OCI-LY7 (cell line): ENCODE measurements around the gene DNPH1. TPM values are rescaled to one million over a fixed set of nuclear protein-coding genes. Genes with fewer than 3 reads are reported as not detected.

Experiments
- BruUV-seq: library from RNA; stranded (reverse); fragments of 400-500 nt; replicated peaks from 2 replicates; lab custom pipeline; 2021; lab: Mats Ljungman, UMichigan
- CTCF ChIA-PET: fragments of 300-600 bp; sonication (Branson Sonifier 250); formaldehyde crosslinking; loops from one replicate; lab custom pipeline; 2022; ENCODE audit warnings: antibody characterized with exemption; ENCODE audit not compliant: unreplicated experiment; lab: Charles Lee
- POLR2A ChIA-PET: fragments of 300-600 bp; sonication (Branson Sonifier 250); formaldehyde crosslinking; loops from one replicate; lab custom pipeline; 2022; ENCODE audit warnings: antibody characterized with exemption; lab: Charles Lee
- DNase-seq: peaks from one replicate; pipeline ENCODE4 v3.0.0-alpha.2; 2015; ENCODE audit warnings: low spot score
- H2AFZ ChIP-seq: fragments of 200-600 bp; sonication (generic), shearing (Covaris generic); 2 replicates; pipeline ENCODE4 v1.6.1; 2014; ENCODE audit warnings: mild to moderate bottlenecking, antibody characterized with exemption, low read length, moderate library complexity
- H3K27ac ChIP-seq: fragments of 200-600 bp; sonication (generic); 2 replicates; pipeline ENCODE4 v1.5.1; 2014; ENCODE audit warnings: mixed run types, low read depth, mild to moderate bottlenecking, moderate library complexity, low read length, inconsistent platforms; ENCODE audit not compliant: poor library complexity, severe bottlenecking
- H3K36me3 ChIP-seq: fragments of 200-600 bp; sonication (generic); 2 replicates; pipeline ENCODE4 v1.6.1; 2014; ENCODE audit warnings: mild to moderate bottlenecking, antibody characterized with exemption, low read length, moderate library complexity, mixed read lengths; ENCODE audit not compliant: insufficient read depth
- H3K4me1 ChIP-seq: fragments of 200-600 bp; sonication (generic); 2 replicates; pipeline ENCODE4 v1.5.1; 2014; ENCODE audit warnings: mild to moderate bottlenecking, low read length; ENCODE audit not compliant: insufficient read depth, poor library complexity, severe bottlenecking
- H3K4me2 ChIP-seq: fragments of 200-600 bp; sonication (generic); 2 replicates; pipeline ENCODE4 v1.6.1; 2014; ENCODE audit warnings: mild to moderate bottlenecking, low read length
- H3K4me3 ChIP-seq: fragments of 200-600 bp; sonication (generic); 2 replicates; pipeline ENCODE4 v1.5.1; 2014; ENCODE audit warnings: mild to moderate bottlenecking, low read depth, low read length; ENCODE audit not compliant: poor library complexity, severe bottlenecking
- H3K79me2 ChIP-seq: fragments of 200-600 bp; sonication (generic); 2 replicates; pipeline ENCODE4 v1.6.1; 2016; ENCODE audit warnings: low read depth, mild to moderate bottlenecking, low read length, moderate library complexity, mixed read lengths; ENCODE audit not compliant: insufficient read depth
- H3K9me2 ChIP-seq: fragments of 200-600 bp; sonication (generic); 2 replicates; pipeline ENCODE4 v1.6.1; 2016; ENCODE audit warnings: mild to moderate bottlenecking, low read length, mixed read lengths; ENCODE audit not compliant: insufficient read depth
- H3K9me3 ChIP-seq: fragments of 200-600 bp; sonication (generic); 2 replicates; pipeline ENCODE4 v1.6.1; 2014; ENCODE audit warnings: mild to moderate bottlenecking, mixed run types, low read length, mixed read lengths
- H4K20me1 ChIP-seq: fragments of 200-600 bp; sonication (generic); 2 replicates; pipeline ENCODE4 v1.6.1; 2014; ENCODE audit warnings: mild to moderate bottlenecking, antibody characterized with exemption, low read length, moderate library complexity, mixed read lengths; ENCODE audit not compliant: insufficient read depth
- CTCF ChIP-seq: fragments of 200-600 bp; sonication (generic); conservative IDR thresholded peaks from 2 replicates; pipeline ENCODE4 v1.5.1; 2014; ENCODE audit warnings: mild to moderate bottlenecking, antibody characterized with exemption, low read length, moderate library complexity, mixed read lengths
- EZH2phosphoT487 ChIP-seq: fragments of 200-600 bp; sonication (generic); IDR thresholded peaks from 2 replicates; pipeline ENCODE4 v1.6.1; 2018; ENCODE audit warnings: low read depth, borderline replicate concordance, mild to moderate bottlenecking, mixed run types, antibody characterized with exemption, low read length, moderate library complexity, mixed read lengths
- intact Hi-C: fragments of 100-400 bp; cut with micrococcal nuclease; formaldehyde crosslinking; loops from one replicate; pipeline ENCODE4 v1.10.0; 2022; ENCODE audit not compliant: unreplicated experiment
- total RNA-seq, 2 experiments: library from RNA; depleted of rRNA in 1 of 2; stranded (reverse); fragments of >200 nt in 1 of 2; shearing (Covaris generic) in 1 of 2; gene quantifications; 2 replicates each; pipeline ENCODE4 v1.2.3, GENCODE V29; 2014 to 2022

Gene DNPH1
- total RNA-seq, 2 experiments from 2014 or later, result 65.5 to 111 TPM

- Histone ChIP-seq H4K20me1 (no peaks in the 10 kb centered on the region), H3K36me3 (peaks cover 20% of the 10 kb centered on the region; the same call in 1 of the 2 replicates), H3K4me2 (no peak overlapping the region), H3K4me1 (no peaks in the 10 kb centered on the region), H3K79me2 (no peaks in the 10 kb centered on the region), H3K27ac (no peak overlapping the region), H3K9me2 (no peaks in the 10 kb centered on the region), H2AFZ (no peak overlapping the region), H3K9me3 (no peaks in the 10 kb centered on the region), H3K4me3 (no peak overlapping the region)
- BruUV-seq, result no TSS peak
- POLR2A ChIA-PET, result no interaction called here
- no peak for TF ChIP-seq CTCF
- no peak for TF ChIP-seq EZH2phosphoT487
- DNase-seq, result no peak
- CTCF ChIA-PET, result no interaction called here
- intact Hi-C loops, result no loop called here
Measured at GRCh38 chr6:43192911-43193310, 36.4 kb downstream of the DNPH1 start.

- no peaks in the 10 kb centered on the region for H3K9me2 ChIP-seq
- no TSS peak for BruUV-seq
- TF ChIP-seq EZH2phosphoT487 (no peak), CTCF (no peak)
- H3K27ac ChIP-seq, result no peak overlapping the region
- H3K79me2 ChIP-seq, result no peaks in the 10 kb centered on the region
- H3K4me1 ChIP-seq, result peaks cover 5% of the 10 kb centered on the region
- no peaks in the 10 kb centered on the region for H4K20me1 ChIP-seq
- ChIA-PET CTCF (no interaction called here), POLR2A (no interaction called here)
- H3K4me3 ChIP-seq, result no peak overlapping the region
- no peaks in the 10 kb centered on the region for H3K9me3 ChIP-seq
- no peak overlapping the region for H3K4me2 ChIP-seq
- peaks cover 26% of the 10 kb centered on the region for H3K36me3 ChIP-seq
- DNase-seq, result no peak
- H2AFZ ChIP-seq, result no peak overlapping the region
- intact Hi-C loops, result no loop called here
Measured at GRCh38 chr6:43189776-43190304, 39.4 kb downstream of the DNPH1 start.

- ChIA-PET POLR2A (no interaction called here), CTCF (no interaction called here)
- no peaks in the 10 kb centered on the region for H3K9me2 ChIP-seq
- H3K27ac ChIP-seq, result no peak overlapping the region
- H3K4me2 ChIP-seq, result no peak overlapping the region
- peaks cover 6% of the 10 kb centered on the region for H3K4me1 ChIP-seq
- peaks cover 23% of the 10 kb centered on the region for H3K36me3 ChIP-seq
- no peak overlapping the region for H2AFZ ChIP-seq
- no peak overlapping the region for H3K4me3 ChIP-seq
- TF ChIP-seq EZH2phosphoT487, result no peak
- no peak for TF ChIP-seq CTCF
- no peaks in the 10 kb centered on the region for H3K79me2 ChIP-seq
- no peak for DNase-seq
- BruUV-seq, result no TSS peak
- H3K9me3 ChIP-seq, result no peaks in the 10 kb centered on the region
- intact Hi-C loops, result no loop called here
- H4K20me1 ChIP-seq, result no peaks in the 10 kb centered on the region
Measured at GRCh38 chr6:43188426-43188825, 40.9 kb downstream of the DNPH1 start.
